WTC11 (cell line): ENCODE results near the gene NFATC1. TPM values are rescaled to one million over a fixed set of nuclear protein-coding genes. Genes with fewer than 3 reads are reported as not detected.

Experiments used
- ATAC-seq: fragments of 200-7000 bp; cut with Tn5 transposase; 2 replicates; pipeline ENCODE4 v1.10.0; 2021; ENCODE audit warnings: mild to moderate bottlenecking, moderate library complexity
- CTCF ChIA-PET: fragments of 300-600 bp; sonication (Branson Sonifier 250); formaldehyde crosslinking; loops from one replicate; lab custom pipeline; 2021; ENCODE audit warnings: antibody characterized with exemption; lab: Charles Lee
- POLR2A ChIA-PET: fragments of 350-600 bp; sonication (Branson Sonifier 250); formaldehyde crosslinking; loops from one replicate; lab custom pipeline; 2021; ENCODE audit warnings: antibody characterized with exemption; lab: Charles Lee
- DNase-seq: peaks from one replicate; pipeline ENCODE4 v3.0.0; 2021; ENCODE audit warnings: low spot score
- H3K27ac Mint-ChIP-seq: 2 replicates; pipeline ENCODE4 v1.8.0; 2021; ENCODE audit warnings: mixed read lengths
- H3K27me3 Mint-ChIP-seq: 2 replicates; pipeline ENCODE4 v1.8.0; 2021; ENCODE audit warnings: low read depth, mild to moderate bottlenecking, moderate library complexity, mixed read lengths
- H3K36me3 Mint-ChIP-seq: 2 replicates; pipeline ENCODE4 v1.8.0; 2021; ENCODE audit warnings: mixed read lengths
- H3K4me1 Mint-ChIP-seq: 2 replicates; pipeline ENCODE4 v1.8.0; 2022; ENCODE audit warnings: mixed read lengths
- H3K4me3 Mint-ChIP-seq: 2 replicates; pipeline ENCODE4 v1.8.0; 2021; ENCODE audit warnings: mild to moderate bottlenecking, moderate library complexity, mixed read lengths
- H3K9me3 Mint-ChIP-seq: 2 replicates; pipeline ENCODE4 v1.8.0; 2021; ENCODE audit warnings: mixed read lengths
- AR ChIP-seq: fragments of 250-450 bp; sonication (Bioruptor Pico); IDR thresholded peaks from 2 replicates; pipeline ENCODE4 v1.9.0; 2021; ENCODE audit warnings: mild to moderate bottlenecking
- ATF2 ChIP-seq: sonication (generic); formaldehyde crosslinking; IDR thresholded peaks from 2 replicates; pipeline ENCODE4 v1.8.1; 2022; ENCODE audit warnings: low read depth, missing genetic modification reagents, borderline replicate concordance
- ATF3 ChIP-seq: sonication (generic); formaldehyde crosslinking; conservative IDR thresholded peaks from 2 replicates; pipeline ENCODE4 v1.8.1; 2022; ENCODE audit warnings: mild to moderate bottlenecking, missing genetic modification reagents
- CREM ChIP-seq: sonication (generic); formaldehyde crosslinking; IDR thresholded peaks from 2 replicates; pipeline ENCODE4 v1.8.1; 2022; ENCODE audit warnings: mild to moderate bottlenecking, missing genetic modification reagents, moderate library complexity
- CTCF ChIP-seq: fragments of 200-600 bp; IDR thresholded peaks from 2 replicates; pipeline ENCODE4 v1.8.0; 2022; ENCODE audit warnings: antibody characterized with exemption
- ERG ChIP-seq: fragments of 250-450 bp; sonication (Bioruptor Pico); IDR thresholded peaks from 2 replicates; pipeline ENCODE4 v1.8.0; 2021; ENCODE audit warnings: mild to moderate bottlenecking
- MAX ChIP-seq: sonication (generic); formaldehyde crosslinking; IDR thresholded peaks from 2 replicates; pipeline ENCODE4 v1.8.0; 2022; ENCODE audit warnings: mild to moderate bottlenecking, missing genetic modification reagents
- MLX ChIP-seq: sonication (generic); formaldehyde crosslinking; IDR thresholded peaks from 2 replicates; pipeline ENCODE4 v1.8.1; 2023; ENCODE audit warnings: mild to moderate bottlenecking, missing genetic modification reagents, moderate library complexity
- SOX15 ChIP-seq: fragments of 250-450 bp; sonication (Bioruptor Pico); IDR thresholded peaks from 2 replicates; pipeline ENCODE4 v1.9.0; 2021; ENCODE audit warnings: mild to moderate bottlenecking
- STAT6 ChIP-seq: sonication (generic); formaldehyde crosslinking; conservative IDR thresholded peaks from 2 replicates; pipeline ENCODE4 v1.8.1; 2023; ENCODE audit warnings: mild to moderate bottlenecking, low read depth, missing genetic modification reagents, moderate library complexity
- USF1 ChIP-seq: sonication (generic); formaldehyde crosslinking; IDR thresholded peaks from 2 replicates; pipeline ENCODE4 v1.8.0; 2022; ENCODE audit warnings: mild to moderate bottlenecking, missing genetic modification reagents
- ZBTB43 ChIP-seq: sonication (generic); formaldehyde crosslinking; IDR thresholded peaks from 2 replicates; pipeline ENCODE4 v1.8.1; 2023; ENCODE audit warnings: mild to moderate bottlenecking, missing genetic modification reagents
- ZMAT4 ChIP-seq: fragments of 250-450 bp; sonication (Bioruptor Pico); IDR thresholded peaks from 2 replicates; pipeline ENCODE4 v1.9.0; 2021; ENCODE audit warnings: mild to moderate bottlenecking
- ZNF396 ChIP-seq: fragments of 250-450 bp; sonication (Bioruptor Pico); IDR thresholded peaks from 2 replicates; pipeline ENCODE4 v1.8.0; 2021; ENCODE audit warnings: mild to moderate bottlenecking, moderate library complexity, borderline replicate concordance
- total RNA-seq: library from RNA; stranded (reverse); gene quantifications from 3 replicates; pipeline ENCODE4 v1.2.3, GENCODE V29; 2021

Gene NFATC1
- total RNA-seq, 1 experiment from 2014 or later = 20.2 TPM

GRCh38 chr18:79548077-79548450, 152.3 kb downstream of the NFATC1 start:
- ChIA-PET CTCF (no interaction called here), POLR2A (no interaction called here)
- no peak for ATAC-seq
- TF ChIP-seq ERG = no peak
- TF ChIP-seq ZNF396 (CRISPR knock-in tag) = no peak
- TF ChIP-seq STAT6 (CRISPR knock-in tag) = no peak
- TF ChIP-seq CTCF = no peak
- no peak for TF ChIP-seq ATF2 (CRISPR knock-in tag)
- no peak for TF ChIP-seq ZBTB43
- no peak for TF ChIP-seq AR (CRISPR knock-in tag)
- TF ChIP-seq CREM (CRISPR knock-in tag) = no peak
- no peak for TF ChIP-seq ZMAT4 (CRISPR knock-in tag)
- TF ChIP-seq SOX15 (CRISPR knock-in tag) = no peak
- no peak for TF ChIP-seq USF1
- Mint-ChIP-seq H3K27ac (no peak overlapping the region), H3K27me3 (no peaks in the 10 kb centered on the region), H3K9me3 (no peaks in the 10 kb centered on the region), H3K36me3 (no peaks in the 10 kb centered on the region), H3K4me3 (no peak overlapping the region), H3K4me1 (no peaks in the 10 kb centered on the region)
- no peak for DNase-seq

- ChIA-PET POLR2A (no interaction called here), CTCF (no interaction called here)
- Mint-ChIP-seq H3K4me1 (no peaks in the 10 kb centered on the region), H3K36me3 (no peaks in the 10 kb centered on the region), H3K9me3 (no peaks in the 10 kb centered on the region), H3K27ac (no peak overlapping the region), H3K27me3 (no peaks in the 10 kb centered on the region), H3K4me3 (no peak overlapping the region)
- ATAC-seq (no peak), DNase-seq (no peak)
- TF ChIP-seq MLX (CRISPR knock-in tag) (no peak), ATF3 (CRISPR knock-in tag) (no peak), MAX (no peak), ZNF396 (CRISPR knock-in tag) (no peak), CTCF (no peak)
These were observed 152.9 kb downstream of the NFATC1 start for GRCh38 chr18:79548621-79548985.
